ENCODE measurements around the gene ARHGAP10. TPM values are rescaled to one million over a fixed set of nuclear protein-coding genes. Genes with fewer than 3 reads are reported as not detected.

ARHGAP10 gene
- total RNA-seq, 4 donors from 2014 or later, result 26.5 to 117 (median 29.7) TPM

GRCh38 chr4:147724468-147725201 lies 7.3 kb upstream of the ARHGAP10 start:
- H3K4me1 ChIP-seq, result peaks cover 0 to 6% (median 0%) of the 10 kb centered on the region in 3 donors
- H3K27me3 ChIP-seq, result no peaks in the 10 kb centered on the region
- WGBS, 2 donors, result 84 to 89% methylated on average over 7 to 12 of the region's 13 CpGs
- no peak overlapping the region for H3K4me3 ChIP-seq
- intact Hi-C loops (cut with DNase I), result no loop called here
- no peak overlapping the region for H3K27ac ChIP-seq
- no peaks in the 10 kb centered on the region for H3K36me3 ChIP-seq
- TF ChIP-seq CTCF (IDR thresholded peaks at IDR 0.05) (no peak), POLR2A (IDR thresholded peaks at IDR 0.05) (no peak)
- H3K9me3 ChIP-seq, result no peaks in the 10 kb centered on the region
- DNase-seq, result no peak

GRCh38 chr4:147725673-147726072 lies 6.2 kb upstream of the ARHGAP10 start:
- Histone ChIP-seq H3K27ac (no peak overlapping the region), H3K9me3 (no peaks in the 10 kb centered on the region), H3K27me3 (no peaks in the 10 kb centered on the region), H3K4me1 (peaks cover 0 to 6% (median 0%) of the 10 kb centered on the region in 3 donors), H3K36me3 (no peaks in the 10 kb centered on the region), H3K4me3 (no peak overlapping the region)
- intact Hi-C loops (cut with DNase I), result no loop called here
- 67 to 77% methylated on average over 2 to 3 of the region's 4 CpGs for WGBS, 2 donors
- TF ChIP-seq CTCF (IDR thresholded peaks at IDR 0.05) (no peak), POLR2A (IDR thresholded peaks at IDR 0.05) (no peak)
- no peak for DNase-seq

GRCh38 chr4:147727476-147728028 lies 4.3 kb upstream of the ARHGAP10 start:
- Histone ChIP-seq H3K9me3 (no peaks in the 10 kb centered on the region), H3K36me3 (no peaks in the 10 kb centered on the region), H3K27ac (no peak overlapping the region), H3K4me1 (peaks cover 0 to 14% (median 0%) of the 10 kb centered on the region in 3 donors), H3K4me3 (no peak overlapping the region), H3K27me3 (no peaks in the 10 kb centered on the region)
- WGBS, 2 donors, result 67 to 76% methylated on average over 2 of the region's 2 CpGs
- TF ChIP-seq POLR2A (IDR thresholded peaks at IDR 0.05) (no peak), CTCF (IDR thresholded peaks at IDR 0.05) (no peak)
- intact Hi-C loops (cut with DNase I), result no loop called here
- DNase-seq, result no peak

- no peak for TF ChIP-seq POLR2A (IDR thresholded peaks at IDR 0.05)
- peak in 1 of 6 experiments; percentile 15 for TF ChIP-seq CTCF (IDR thresholded peaks at IDR 0.05)
- Histone ChIP-seq H3K4me1 (peaks cover 9 to 38% (median 10%) of the 10 kb centered on the region in 3 donors), H3K36me3 (no peaks in the 10 kb centered on the region), H3K27me3 (no peaks in the 10 kb centered on the region), H3K27ac (no peak overlapping the region), H3K4me3 (no peak overlapping the region), H3K9me3 (no peaks in the 10 kb centered on the region)
- no peak for DNase-seq
- intact Hi-C loops (cut with DNase I), result no loop called here
- 71 to 82% methylated on average over 4 of the region's 4 CpGs for WGBS, 2 donors
Measured at GRCh38 chr4:147730333-147730732, 1.6 kb upstream of the ARHGAP10 start.

GRCh38 chr4:147732518-147733235 lies 789 bp downstream of the ARHGAP10 start:
- TF ChIP-seq CTCF (IDR thresholded peaks at IDR 0.05) (no peak), POLR2A (IDR thresholded peaks at IDR 0.05) (no peak)
- no peaks in the 10 kb centered on the region for H3K27me3 ChIP-seq
- DNase-seq, result no peak
- intact Hi-C loops (cut with DNase I), result no loop called here
- 1 to 2% methylated on average over 15 to 16 of the region's 38 CpGs for WGBS, 2 donors
- H3K4me3 ChIP-seq, result peak overlapping the region; percentile 81 to 86 (median 84)
- H3K9me3 ChIP-seq, result no peaks in the 10 kb centered on the region
- H3K27ac ChIP-seq, result peak overlapping the region; percentile 85 to 96 (median 92)
- no peaks in the 10 kb centered on the region for H3K36me3 ChIP-seq
- H3K4me1 ChIP-seq, result peaks cover 9 to 59% (median 10%) of the 10 kb centered on the region in 3 donors

Measured in esophagus squamous epithelium (tissue), 5 donors.